DMS 273 (cell line): Measurements from ENCODE around the gene SKIC3.

Experiments
- DNase-seq: peaks from one replicate; lab custom pipeline; 2025; ENCODE audit not compliant: unreplicated experiment; lab: John Stamatoyannopoulos, UW

The SKIC3 gene

DNA sequence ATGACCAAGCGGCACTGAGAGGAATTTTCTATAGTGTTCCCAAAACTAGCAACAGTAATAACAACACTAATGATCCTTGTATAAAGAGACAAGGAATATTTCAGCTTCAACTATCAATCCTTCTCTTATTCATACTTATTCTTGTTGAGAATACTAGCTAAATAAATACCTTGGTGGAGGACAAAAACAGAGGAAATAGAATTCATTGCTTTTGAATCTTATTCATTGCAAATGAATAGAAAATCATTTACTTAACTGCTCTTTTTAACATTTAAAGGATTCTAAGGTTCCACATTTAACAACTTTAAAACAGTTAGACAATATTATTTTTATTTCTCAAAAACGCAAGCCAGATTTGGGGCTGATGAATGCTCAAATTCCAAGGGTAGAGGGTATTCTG, 22.4 kb downstream of the SKIC3 start:
- DNase-seq, result no peak

DNA sequence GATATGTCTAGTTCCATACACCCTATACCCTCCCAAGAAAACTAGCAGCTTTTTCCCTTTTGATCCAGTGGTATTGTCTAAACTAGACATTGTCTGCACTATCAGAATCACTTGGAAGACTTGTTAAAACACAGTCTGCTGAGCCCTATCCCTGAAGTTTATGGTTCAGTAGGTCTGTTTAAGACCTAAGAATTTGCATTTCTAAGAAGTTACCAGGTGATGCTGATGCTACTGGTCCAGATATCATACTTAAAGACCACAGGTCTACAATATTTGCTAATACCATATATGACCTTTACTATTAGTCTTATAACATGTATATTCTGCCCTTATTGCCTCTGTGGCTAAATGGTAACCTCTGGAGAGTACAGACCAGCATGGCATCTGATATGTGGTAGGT, 23.3 kb downstream of the SKIC3 start:
- no peak for DNase-seq

DNA sequence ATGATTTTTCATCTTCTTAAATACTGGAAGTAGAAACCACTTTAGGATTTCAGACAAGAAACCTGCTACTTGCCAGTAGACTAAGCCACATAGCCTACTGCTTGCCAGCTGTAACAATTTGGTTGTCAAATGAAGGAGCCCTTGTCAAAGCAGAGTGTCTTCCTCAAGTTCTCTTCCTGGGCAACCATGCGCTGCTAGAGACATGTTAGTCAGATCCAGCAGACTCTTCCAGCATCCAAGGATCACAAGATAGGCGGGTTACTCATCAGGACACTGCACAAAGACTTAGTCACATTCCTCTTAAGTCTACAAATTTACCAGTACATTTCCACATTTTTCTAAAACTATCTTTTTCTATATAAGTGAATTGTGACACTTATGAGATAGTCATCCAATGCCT, 24.4 kb downstream of the SKIC3 start:
- no peak for DNase-seq

DNA sequence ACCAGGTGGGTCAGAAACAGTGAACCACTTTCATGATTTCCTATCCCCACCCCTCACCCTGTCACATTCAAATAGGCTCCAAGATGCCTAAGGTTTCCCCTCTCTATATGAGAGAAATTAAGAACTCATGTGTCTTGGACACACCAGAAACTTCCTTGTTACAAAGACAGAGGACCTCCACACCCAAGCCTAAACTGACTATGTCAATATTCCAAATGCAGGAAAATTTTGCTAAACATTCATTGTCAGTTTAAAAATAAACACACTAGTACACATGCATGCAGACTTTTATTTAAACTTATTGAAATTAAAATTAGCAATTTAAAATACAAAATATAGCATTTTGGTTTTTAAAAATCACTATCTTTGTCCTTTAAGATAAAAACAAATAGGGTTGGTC, 26.2 kb downstream of the SKIC3 start:
- DNase-seq, result no peak

DNA sequence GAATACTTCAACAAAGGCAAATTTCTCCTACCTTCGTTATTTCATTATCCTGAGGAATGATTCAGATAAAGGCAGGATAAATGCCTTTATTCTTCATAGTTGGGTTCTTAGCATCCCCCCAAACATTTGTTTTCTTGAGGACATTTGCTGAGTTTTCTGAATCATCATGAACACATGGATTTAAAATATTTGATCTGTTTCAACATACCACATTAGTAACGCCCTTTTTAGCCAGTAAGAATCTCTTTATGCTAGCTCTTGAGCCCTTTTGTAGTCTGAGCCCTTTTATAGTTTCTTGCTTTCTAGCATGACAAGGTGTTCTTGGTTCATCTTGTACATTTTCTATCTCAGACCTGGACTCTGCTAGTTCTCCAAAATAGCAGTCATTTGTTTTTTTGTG, 27.9 kb downstream of the SKIC3 start:
- no peak for DNase-seq

DNA sequence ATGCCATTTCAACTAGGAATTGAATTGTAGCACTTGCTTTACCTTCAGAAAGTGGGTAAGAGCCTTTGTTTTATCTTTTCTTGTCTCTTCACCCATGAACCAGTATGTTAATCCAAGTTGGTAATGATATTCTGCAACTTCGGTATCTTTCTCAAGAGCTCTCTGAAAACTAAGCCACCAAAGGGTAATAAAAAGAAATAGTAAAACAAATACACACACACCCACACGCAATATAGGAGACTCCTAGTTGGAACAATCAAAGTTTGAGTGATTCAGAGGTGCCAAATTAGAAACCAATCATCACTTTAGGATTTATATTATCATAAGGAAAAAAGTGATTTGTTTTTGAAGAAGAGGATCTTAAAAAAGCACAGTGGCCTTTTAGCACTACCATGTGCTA, 30.4 kb downstream of the SKIC3 start:
- DNase-seq, result no peak

DNA sequence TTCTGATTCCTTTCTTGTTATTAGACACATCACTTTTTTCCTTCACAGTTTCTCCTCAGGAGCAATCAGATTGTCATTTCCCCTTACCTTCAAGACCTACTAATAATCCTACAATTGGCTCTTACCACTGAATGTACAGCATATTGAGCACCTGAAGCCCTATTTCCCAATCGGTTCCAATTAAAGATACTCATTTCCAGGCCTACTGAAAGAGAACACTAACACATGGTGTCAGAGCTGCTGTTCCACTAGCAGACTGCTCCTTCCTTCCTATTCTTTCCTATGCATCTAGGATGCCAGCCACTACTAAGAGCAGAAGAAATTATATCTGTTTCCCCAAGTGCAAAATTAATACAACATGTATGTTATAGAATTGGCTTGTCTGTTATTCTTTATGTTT, 34.6 kb downstream of the SKIC3 start:
- DNase-seq, result peak; percentile 63

DNA sequence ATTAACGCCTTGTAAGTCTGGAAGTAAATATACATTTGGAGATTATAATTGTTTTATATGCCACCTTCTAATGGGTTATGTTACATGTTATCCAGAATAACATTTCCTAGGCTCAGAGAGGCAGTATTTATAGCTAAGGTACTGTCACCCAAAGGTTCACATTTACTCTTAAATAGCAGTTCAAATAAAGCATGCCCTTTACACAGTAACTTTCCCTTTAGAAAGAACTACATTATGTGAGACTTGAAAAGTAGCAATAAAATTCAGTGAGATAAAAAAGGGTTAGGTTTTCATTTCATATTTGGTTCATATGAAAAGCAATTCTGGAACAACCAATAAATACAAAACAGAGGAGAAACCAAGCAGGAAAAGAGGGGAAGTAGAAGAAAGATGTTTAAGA, 35.1 kb downstream of the SKIC3 start:
- peak; percentile 44 for DNase-seq

DNA sequence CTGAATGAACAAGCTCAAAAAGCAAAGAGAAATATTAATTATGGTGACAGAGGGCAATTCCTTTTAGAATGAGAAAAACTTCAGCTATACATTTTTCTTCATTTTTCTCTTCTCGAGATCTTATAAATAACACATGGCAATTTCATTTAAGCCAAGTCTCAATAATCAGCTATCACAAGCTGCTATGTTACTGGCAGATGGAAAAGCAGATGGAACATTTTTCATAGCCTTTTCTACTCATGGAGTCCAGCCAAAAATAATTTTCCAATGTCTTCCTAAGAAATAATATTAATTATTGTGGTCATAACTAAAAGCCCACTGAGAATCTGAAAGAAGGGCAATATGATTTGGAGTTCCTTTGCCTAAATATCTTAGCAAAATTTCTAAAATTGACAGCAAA, 35.6 kb downstream of the SKIC3 start:
- DNase-seq, result peak; percentile 89

DNA sequence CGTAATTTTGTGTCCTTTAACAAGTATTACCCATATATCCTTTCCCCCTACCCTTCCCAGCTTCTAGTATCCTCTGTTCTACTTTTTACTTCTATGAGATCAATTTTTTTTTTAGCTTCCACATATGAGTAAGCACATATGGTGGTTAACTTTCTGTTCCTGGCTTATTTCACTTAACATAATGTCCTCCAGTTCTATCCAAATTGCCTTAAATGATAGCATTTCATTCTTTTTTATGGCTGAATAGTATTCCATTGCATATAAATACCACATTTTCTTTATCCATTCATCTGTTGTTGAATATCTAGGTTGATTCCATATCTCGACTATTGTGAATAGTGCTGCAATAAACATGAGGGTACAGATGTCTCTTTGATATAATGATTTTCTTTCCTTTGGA, 36.4 kb downstream of the SKIC3 start:
- DNase-seq, result no peak

DNA sequence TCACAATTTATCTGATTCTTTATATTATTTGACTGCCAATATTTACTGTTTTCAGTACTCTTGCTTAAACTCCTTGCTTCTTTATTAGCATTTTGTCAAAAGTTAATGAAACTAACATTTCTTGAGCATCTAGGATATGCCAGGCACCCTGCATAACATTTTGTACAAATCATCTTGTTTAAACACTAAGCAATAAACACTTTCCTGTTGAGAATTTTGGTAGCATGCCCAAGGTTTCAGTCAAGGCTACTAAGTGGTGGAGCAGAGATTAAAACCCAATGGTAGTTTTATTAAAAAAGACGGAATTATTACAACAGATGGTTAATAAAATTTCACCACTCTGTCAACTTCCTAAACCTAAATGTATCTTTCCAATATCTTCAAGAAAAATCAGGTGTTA, 43.2 kb downstream of the SKIC3 start:
- no peak for DNase-seq

DNA sequence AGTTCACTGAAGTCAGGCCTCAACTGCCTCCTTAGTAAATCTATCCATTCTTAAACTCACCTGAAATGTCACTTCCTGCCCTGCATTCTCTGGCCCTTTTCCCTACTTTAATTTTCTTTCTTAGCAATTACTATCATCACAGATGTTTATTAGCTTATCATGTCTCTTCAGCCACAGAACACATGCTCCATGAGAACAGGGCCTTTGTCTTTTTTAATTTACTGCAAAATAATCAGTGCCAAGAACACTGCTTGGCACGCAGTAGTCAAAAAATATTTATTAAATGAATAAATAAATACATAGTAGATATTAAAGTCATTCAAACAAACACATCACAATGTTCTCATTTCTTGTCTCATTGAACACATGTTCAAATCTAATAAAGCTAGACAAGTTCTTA, 46.2 kb downstream of the SKIC3 start:
- no peak for DNase-seq
